ENCODE results near the gene SYP.

The SYP gene

DNA sequence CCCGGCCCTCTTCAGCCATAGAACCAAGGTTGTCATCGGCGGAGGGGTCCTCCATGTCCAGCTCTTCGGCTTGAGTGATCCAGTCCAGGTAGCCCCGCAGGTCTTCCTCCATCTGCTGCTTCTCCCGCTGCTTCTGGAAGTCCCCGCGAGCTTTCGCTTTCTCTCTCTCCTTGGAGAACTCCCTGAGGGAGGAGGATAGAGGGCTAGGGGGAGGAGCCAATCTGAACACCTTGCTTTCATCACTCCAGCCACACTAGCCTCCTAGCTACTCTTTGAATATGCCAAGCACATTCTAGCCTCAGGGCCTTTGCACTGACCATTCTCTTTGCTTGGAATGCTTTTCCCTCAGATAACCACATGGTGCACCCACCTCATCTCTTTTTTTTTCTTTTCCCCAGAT is 27.0 kb upstream of the SYP start:
- DNase-seq (ENCODE audit: insufficient read length, low spot score) (no peak), FAIRE-seq (no peak)
- TF ChIP-seq POLR2A (IDR thresholded peaks at IDR 0.05; ENCODE audit: low read depth, low read length) (no peak), POLR2AphosphoS5 (IDR thresholded peaks at IDR 0.05; ENCODE audit: low read depth, low read length) (no peak), PAX5 (IDR thresholded peaks at IDR 0.05; ENCODE audit: insufficient read depth, low read length, severe bottlenecking) (no peak), POU2F2 (IDR thresholded peaks at IDR 0.05; ENCODE audit: low read depth, low read length) (no peak), SPI1 (IDR thresholded peaks at IDR 0.05; ENCODE audit: low read depth, low read length) (no peak), TAF1 (IDR thresholded peaks at IDR 0.05; ENCODE audit: low read depth, low read length) (no peak)

DNA sequence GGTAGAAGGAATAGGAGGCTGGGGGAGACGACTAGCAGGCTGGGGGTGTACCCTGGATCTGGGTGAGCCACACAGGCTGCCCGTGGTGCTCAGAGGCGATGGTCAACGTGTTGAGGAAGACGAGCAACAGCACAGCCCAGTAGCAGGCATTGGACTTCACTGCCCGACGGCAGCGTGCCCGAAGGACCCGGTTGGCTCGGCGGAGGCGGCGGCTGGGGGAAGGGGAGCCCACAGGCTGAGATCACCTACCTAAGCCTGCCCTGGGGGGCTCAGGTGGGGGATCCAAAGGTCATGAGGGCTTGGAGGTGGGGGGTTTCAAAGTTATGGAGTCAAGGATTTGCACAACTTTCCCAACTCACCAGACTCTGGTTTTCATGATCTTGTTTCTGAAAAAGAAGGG is 25.9 kb upstream of the SYP start:
- TF ChIP-seq TAF1 (IDR thresholded peaks at IDR 0.05; ENCODE audit: low read depth, low read length) (no peak), POLR2A (IDR thresholded peaks at IDR 0.05; ENCODE audit: low read depth, low read length) (no peak), SPI1 (IDR thresholded peaks at IDR 0.05; ENCODE audit: low read depth, low read length) (no peak), POLR2AphosphoS5 (IDR thresholded peaks at IDR 0.05; ENCODE audit: low read depth, low read length) (no peak), POU2F2 (IDR thresholded peaks at IDR 0.05; ENCODE audit: low read depth, low read length) (no peak), PAX5 (IDR thresholded peaks at IDR 0.05; ENCODE audit: insufficient read depth, low read length, severe bottlenecking) (no peak)
- FAIRE-seq (no peak), DNase-seq (ENCODE audit: insufficient read length, low spot score) (no peak)

GRCh38 chrX:49221868-49222267 is 21.9 kb upstream of the SYP start:
- DNase-seq (ENCODE audit: insufficient read length, low spot score) (no peak), FAIRE-seq (no peak)
- TF ChIP-seq POLR2AphosphoS5 (IDR thresholded peaks at IDR 0.05; ENCODE audit: low read depth, low read length) (no peak), POU2F2 (IDR thresholded peaks at IDR 0.05; ENCODE audit: low read depth, low read length) (no peak), SPI1 (IDR thresholded peaks at IDR 0.05; ENCODE audit: low read depth, low read length) (no peak), TAF1 (IDR thresholded peaks at IDR 0.05; ENCODE audit: low read depth, low read length) (no peak), POLR2A (IDR thresholded peaks at IDR 0.05; ENCODE audit: low read depth, low read length) (no peak), PAX5 (IDR thresholded peaks at IDR 0.05; ENCODE audit: insufficient read depth, low read length, severe bottlenecking) (no peak)

GRCh38 chrX:49220100-49220499 is 20.1 kb upstream of the SYP start:
- TF ChIP-seq PAX5 (IDR thresholded peaks at IDR 0.05; ENCODE audit: insufficient read depth, low read length, severe bottlenecking) (no peak), POU2F2 (IDR thresholded peaks at IDR 0.05; ENCODE audit: low read depth, low read length) (no peak), SPI1 (IDR thresholded peaks at IDR 0.05; ENCODE audit: low read depth, low read length) (no peak), POLR2A (IDR thresholded peaks at IDR 0.05; ENCODE audit: low read depth, low read length) (no peak), TAF1 (IDR thresholded peaks at IDR 0.05; ENCODE audit: low read depth, low read length) (no peak), POLR2AphosphoS5 (IDR thresholded peaks at IDR 0.05; ENCODE audit: low read depth, low read length) (no peak)

GRCh38 chrX:49214996-49215526 is 15.1 kb upstream of the SYP start:
- FAIRE-seq (no peak), DNase-seq (ENCODE audit: insufficient read length, low spot score) (no peak)
- no peak for TF ChIP-seq SPI1 (IDR thresholded peaks at IDR 0.05; ENCODE audit: low read depth, low read length)
- TF ChIP-seq PAX5 (IDR thresholded peaks at IDR 0.05; ENCODE audit: insufficient read depth, low read length, severe bottlenecking), result no peak

More at GRCh38 chrX:49220100-49220499, 20.1 kb upstream of the SYP start:
- DNase-seq (ENCODE audit: insufficient read length, low spot score), result no peak
- FAIRE-seq, result no peak

DNA sequence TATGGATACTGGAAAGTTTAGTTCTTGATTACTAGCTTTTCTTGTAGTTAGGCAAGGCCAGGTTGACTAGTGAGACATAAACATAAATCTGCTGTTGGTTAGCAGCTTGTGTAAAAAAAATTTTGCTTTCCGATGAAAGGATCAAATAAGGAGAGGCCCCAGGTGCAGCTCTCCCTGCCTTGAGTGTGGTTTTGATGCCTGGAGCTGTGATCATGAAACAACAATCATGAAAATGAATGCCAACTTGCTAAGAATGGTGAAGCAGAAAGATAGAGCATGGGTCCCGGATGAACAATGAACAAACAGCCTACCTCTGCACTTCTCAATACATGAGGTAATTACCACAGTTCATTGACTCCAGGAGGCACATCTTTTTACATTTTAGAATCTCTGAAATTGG is 14.4 kb upstream of the SYP start:
- TF ChIP-seq PAX5 (IDR thresholded peaks at IDR 0.05; ENCODE audit: insufficient read depth, low read length, severe bottlenecking), result no peak
- TF ChIP-seq TAF1 (IDR thresholded peaks at IDR 0.05; ENCODE audit: low read depth, low read length), result no peak
- TF ChIP-seq POU2F2 (IDR thresholded peaks at IDR 0.05; ENCODE audit: low read depth, low read length), result no peak
- no peak for TF ChIP-seq SPI1 (IDR thresholded peaks at IDR 0.05; ENCODE audit: low read depth, low read length)
- TF ChIP-seq POLR2A (IDR thresholded peaks at IDR 0.05; ENCODE audit: low read depth, low read length), result no peak
- no peak for TF ChIP-seq POLR2AphosphoS5 (IDR thresholded peaks at IDR 0.05; ENCODE audit: low read depth, low read length)
- no peak for FAIRE-seq
- DNase-seq (ENCODE audit: insufficient read length, low spot score), result no peak

- no peak for FAIRE-seq
- no peak for DNase-seq (ENCODE audit: insufficient read length, low spot score)
- TF ChIP-seq POLR2A (IDR thresholded peaks at IDR 0.05; ENCODE audit: low read depth, low read length), result no peak
- TF ChIP-seq PAX5 (IDR thresholded peaks at IDR 0.05; ENCODE audit: insufficient read depth, low read length, severe bottlenecking), result no peak
- TF ChIP-seq TAF1 (IDR thresholded peaks at IDR 0.05; ENCODE audit: low read depth, low read length), result no peak
- TF ChIP-seq POLR2AphosphoS5 (IDR thresholded peaks at IDR 0.05; ENCODE audit: low read depth, low read length), result no peak
- TF ChIP-seq POU2F2 (IDR thresholded peaks at IDR 0.05; ENCODE audit: low read depth, low read length), result no peak
- no peak for TF ChIP-seq SPI1 (IDR thresholded peaks at IDR 0.05; ENCODE audit: low read depth, low read length)
These were observed 12.9 kb upstream of the SYP start for GRCh38 chrX:49212861-49213260.

GRCh38 chrX:49212209-49212608 is 12.2 kb upstream of the SYP start:
- no peak for DNase-seq (ENCODE audit: insufficient read length, low spot score)
- TF ChIP-seq POU2F2 (IDR thresholded peaks at IDR 0.05; ENCODE audit: low read depth, low read length) (no peak), PAX5 (IDR thresholded peaks at IDR 0.05; ENCODE audit: insufficient read depth, low read length, severe bottlenecking) (no peak)
- no peak for FAIRE-seq

GRCh38 chrX:49211074-49211473 is 11.1 kb upstream of the SYP start:
- TF ChIP-seq SPI1 (IDR thresholded peaks at IDR 0.05; ENCODE audit: low read depth, low read length) (no peak), TAF1 (IDR thresholded peaks at IDR 0.05; ENCODE audit: low read depth, low read length) (no peak)
- no peak for FAIRE-seq
- DNase-seq (ENCODE audit: insufficient read length, low spot score), result no peak

GRCh38 chrX:49210406-49210805 is 10.4 kb upstream of the SYP start:
- DNase-seq (ENCODE audit: insufficient read length, low spot score) (no peak), FAIRE-seq (no peak)
- TF ChIP-seq SPI1 (IDR thresholded peaks at IDR 0.05; ENCODE audit: low read depth, low read length) (no peak), POLR2A (IDR thresholded peaks at IDR 0.05; ENCODE audit: low read depth, low read length) (no peak)
